GM19467 (cell line): ENCODE data around the gene ID3.
"Not testable (repeated sequence)": the region's sequence is repeated elsewhere in the genome, so short reads cannot be mapped to it uniquely, and the experiment has no call there.

Source experiments
- ATAC-seq: cut with Tn5 transposase; IDR thresholded peaks from one replicate; pipeline ENCODE4 v1.9.1; 2021; ENCODE audit warnings: mild to moderate bottlenecking, moderate library complexity; ENCODE audit not compliant: unreplicated experiment

ID3 gene

DNA sequence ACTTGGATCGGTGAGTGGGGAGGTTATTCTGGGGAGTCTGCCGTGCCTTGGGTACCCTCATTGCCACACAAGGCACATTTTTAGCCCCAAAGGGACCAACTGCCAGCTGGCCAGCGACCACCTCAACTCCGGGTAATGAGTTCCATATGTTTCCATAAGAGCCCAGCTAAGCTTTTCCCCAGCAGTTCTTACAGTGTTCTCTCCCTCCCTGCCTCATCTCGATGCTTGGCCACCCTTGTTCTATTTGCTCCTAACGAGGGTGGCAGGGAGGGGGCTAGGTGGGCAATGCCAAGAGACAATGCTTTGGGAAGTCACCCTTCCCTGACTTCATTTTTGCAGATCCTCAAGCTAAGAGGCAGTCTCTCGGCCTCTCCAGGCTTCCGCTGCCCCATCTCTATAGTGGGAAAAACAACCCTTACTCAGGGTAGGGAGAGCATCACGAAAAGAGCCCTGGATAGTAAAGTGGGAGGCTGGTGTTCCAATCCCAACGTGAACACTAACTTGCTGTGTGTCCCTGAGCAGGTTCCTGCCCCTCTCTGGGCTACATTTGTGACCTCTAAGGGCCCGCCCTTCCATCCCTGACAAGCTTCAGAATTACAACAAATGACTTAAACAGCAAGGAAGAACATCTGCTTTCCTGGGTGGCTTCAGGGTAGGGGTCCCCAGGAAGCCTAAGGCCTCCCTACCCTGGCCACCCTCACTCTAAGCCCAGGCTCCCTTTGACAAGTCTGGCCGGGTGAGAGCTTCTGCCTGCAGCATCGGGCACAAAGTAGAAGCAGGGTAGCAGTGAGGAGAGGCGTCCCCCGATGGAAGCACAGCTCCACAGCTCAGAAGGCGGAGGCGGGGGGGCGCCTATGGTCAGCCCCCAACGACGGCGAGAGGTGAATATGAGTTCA, 5.8 kb downstream of the ID3 start:
- no peak for ATAC-seq

DNA sequence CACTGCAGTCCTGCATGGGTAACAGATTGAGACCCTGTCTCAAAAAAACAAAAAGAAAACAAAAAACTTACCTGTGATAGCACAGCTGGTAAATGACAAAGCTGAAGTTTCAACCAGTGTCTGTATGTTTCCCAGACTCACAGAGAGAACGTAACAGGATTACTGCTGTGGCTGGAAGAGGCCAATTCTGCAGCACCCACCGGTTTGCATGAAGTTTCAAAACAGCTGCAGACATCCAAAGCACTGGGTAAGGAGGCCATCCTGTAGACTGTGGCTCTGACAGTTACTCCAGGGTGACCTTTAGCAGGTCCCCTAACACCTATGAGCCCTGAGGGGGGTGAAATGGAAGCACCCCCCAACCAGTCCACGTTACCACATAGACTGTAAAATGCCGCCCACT, 7.5 kb downstream of the ID3 start:
- no peak for ATAC-seq

DNA sequence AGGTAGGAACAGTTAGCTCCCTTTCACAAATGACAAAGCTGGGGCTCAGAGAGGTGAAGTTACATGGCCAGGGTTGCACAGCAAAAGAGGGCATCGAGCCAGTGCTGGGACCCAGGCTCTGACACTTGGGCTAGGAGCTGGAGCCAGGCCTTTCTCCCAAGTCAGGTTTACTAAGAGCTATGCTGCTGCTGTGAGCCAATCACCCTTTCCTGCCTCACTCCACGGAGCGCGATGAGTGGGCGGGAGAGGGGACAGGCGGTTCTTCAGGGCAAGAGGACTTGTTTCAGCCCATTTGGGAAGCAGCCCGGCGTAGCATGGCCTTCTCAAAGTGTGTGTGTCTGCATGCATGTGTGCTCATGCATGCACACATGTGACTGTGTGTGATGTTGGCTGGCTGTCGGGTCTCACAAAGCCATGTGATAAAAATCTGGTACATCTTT, 10.6 kb downstream of the ID3 start:
- no peak for ATAC-seq

DNA sequence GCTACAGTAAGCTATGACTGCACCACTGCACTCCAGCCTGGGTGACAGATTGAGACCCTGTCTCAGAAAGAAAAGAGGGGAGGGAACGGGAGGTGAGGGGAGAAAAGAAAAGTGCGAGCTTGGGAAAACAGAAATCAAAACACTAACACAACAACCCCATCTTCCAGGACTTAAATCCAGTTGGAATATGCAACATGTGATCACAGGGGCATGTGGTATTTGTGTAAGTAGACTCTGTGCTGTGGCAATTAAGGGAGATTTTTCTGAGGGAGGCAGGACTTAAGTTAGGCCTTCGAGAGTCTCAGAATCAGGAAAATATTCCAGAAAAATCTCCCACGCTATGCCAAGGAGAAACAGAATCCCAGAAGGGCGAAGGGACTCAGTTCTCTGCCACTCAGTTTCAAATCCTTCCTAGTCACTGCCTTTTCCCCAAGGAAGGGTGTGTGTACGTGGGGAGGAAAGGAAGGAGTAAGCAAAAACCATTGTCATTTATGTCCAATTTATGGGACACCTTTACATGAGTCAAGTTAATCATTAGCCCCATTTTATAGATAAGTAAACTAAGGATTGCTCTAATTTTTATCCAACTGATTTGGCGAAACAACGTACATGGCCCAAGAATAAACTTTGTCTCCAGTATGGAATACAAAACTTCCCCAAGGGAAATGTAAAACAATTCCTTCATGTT, 12.3 kb downstream of the ID3 start:
- no peak for ATAC-seq

DNA sequence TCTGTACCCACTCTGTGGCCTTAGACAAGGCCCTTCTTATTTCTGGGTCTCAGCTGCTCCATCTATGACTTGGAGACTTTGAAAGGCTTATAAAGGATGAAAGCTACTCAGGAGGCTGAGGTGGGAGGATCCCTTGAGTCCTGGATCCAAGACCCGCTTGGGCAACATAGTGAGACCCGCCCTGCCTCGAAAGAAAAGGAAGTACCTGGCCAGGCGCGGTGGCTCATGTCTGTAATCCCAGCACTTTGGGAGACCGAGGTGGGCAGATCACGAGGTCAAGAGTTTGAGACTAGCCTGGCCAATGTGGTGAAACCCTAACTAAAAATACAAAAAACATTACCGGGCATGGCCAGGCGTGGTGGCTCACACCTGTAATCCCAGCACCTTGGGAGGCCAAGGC, 13.4 kb downstream of the ID3 start:
- ATAC-seq = no peak

DNA sequence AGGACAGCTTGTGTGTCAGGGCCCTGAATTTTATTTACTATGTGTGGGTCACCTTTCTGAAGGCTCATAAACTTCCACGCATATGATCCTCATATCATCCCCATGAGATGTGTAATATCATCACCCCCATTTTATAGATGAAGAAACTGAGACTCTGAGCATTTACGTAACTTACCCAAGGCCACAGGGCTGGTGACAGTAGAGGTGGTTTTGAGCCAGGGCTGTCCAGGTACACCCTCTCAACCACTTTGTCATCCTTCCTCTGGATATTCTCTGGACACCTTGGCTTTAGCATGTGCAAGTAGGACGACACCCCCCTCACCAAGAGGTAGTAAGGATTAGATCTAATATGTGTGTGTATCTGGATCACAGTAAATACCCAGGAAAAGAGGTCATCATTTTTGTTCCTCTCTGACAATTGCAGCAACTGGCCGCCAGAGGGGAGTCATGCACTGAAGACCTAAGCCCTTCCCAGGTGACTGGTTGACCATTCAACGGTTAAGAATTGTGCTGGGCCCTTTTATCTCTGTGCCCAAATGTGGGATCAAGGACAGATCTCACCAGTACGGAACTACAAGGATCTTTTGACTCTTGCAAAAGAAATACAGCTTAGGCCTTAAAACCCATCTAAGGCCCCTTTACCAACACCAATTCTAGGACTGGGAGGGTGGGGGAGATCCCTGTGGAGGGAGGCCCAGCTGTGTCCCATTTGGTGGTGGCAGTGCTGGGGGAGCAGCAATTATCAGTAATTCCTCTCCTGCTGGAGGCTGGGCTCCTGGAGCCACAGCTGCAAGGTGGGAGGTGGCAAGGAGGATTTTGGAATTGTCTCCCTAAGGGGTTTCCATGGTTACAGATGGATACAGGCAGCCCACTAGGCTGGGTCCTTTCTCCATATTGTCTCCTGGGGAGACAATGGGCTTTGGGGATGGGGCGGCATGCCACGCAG, 14.6 kb downstream of the ID3 start:
- ATAC-seq = no peak

DNA sequence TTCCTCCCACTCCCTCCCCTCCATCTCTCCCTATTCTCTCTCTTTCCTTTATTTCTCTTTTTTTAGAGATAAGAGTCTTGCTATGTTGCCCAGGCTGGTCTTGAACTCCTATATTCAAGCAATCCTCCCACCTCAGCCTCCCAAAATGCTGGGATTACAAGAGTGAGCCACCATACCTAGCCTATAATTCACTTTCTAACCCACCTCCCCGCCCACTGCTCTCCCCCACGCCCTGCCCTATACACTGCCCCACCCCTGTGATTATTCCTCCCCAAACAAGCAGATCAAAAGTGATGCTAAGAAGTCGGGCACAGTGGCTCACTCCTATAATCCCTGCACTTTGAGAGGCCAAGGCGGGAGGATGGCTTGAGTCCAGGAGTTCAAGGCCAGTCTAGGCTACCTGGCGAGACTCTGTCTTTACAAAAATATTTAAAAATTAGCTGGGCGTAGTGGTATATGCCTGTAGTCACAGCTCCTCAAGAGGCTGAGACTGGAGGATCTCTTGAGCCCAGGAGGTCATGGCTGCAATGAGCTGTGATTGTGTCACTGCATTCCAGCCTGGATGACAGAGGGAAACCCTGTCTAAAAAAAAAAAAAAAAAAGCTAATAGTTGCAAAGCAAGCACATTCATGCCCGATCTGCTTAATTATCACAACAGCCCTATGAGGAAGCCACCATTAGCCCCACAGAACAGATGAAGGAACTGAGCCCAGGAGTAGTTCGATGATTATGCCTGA, 15.4 kb downstream of the ID3 start:
- ATAC-seq = no peak

DNA sequence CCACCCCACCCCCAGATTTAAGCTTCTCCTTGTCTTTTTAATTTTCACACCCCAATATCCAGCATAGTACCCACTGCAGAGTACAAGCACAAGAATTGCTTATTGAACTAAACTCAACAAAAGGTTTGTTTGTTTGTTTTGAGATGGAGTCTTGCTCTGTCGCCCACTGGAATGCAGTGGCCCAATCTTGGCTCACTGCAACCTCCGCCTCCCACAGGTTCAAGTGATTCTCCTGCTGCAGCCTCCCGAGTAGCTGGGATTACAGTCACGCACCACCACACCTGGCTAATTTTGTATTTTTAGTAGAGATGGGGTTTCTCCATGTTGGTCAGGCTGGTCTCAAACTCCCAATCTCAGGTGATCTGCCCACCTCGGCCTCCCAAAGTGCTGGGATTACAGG, 16.4 kb downstream of the ID3 start:
- not testable (repeated sequence) for ATAC-seq

DNA sequence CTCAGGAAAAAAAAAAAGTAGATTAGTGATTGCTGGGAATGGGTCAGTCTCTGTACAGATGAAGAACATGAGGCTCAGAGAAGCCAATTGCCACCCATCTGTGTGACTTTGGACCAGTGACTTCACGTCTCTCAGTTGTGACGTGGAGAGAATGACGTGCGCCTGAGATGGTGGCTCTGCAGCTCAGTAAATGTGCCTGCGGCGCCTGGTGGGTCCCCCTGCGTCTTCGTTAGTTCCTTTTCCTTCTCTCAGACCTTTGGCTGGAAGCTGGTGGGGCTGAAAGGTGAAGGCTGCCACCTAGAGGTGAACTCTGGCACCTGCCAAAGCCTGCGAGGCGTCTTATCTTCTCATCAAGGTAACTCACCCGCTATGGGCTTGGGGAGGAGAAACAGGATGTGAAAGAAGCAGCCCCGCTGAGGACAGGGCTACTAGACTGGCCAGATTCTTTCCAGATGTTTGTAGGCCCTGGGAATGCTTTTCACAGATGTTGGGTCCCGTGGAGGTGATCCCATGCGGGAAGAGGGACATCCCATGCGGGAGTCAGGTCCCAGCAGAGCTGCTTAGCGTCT, 19.5 kb downstream of the ID3 start:
- peak; percentile 79 for ATAC-seq

DNA sequence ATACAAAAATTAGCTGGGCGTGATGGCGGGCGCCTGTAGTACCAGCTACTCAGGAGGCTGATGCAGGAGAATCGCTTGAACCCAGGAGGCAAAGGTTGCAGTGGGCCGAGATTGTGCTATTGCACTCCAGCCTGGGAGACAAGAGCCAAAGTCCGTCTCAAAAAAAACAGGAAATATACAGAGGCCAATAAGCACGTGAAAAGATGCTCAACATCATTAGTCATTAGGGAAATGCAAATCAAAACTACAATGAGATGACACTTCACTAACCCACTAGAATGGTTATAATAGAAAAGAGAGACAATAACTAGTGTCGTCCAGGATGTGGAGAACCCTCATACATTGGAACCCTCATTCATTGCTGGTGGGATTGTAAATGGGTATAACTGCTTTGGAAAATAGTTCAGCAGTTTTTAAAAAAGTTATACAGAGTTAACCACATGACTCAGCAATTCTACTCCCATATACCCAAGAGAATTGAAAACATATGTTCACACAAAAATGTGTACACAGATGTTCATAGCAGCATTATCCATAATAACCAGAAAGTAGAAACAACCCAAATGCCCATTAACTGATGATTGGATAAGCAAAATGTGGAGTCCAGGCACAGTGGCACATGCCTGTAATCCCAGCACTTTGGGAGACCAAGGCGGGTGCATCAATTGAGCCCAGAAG, 21.9 kb downstream of the ID3 start:
- no peak for ATAC-seq

DNA sequence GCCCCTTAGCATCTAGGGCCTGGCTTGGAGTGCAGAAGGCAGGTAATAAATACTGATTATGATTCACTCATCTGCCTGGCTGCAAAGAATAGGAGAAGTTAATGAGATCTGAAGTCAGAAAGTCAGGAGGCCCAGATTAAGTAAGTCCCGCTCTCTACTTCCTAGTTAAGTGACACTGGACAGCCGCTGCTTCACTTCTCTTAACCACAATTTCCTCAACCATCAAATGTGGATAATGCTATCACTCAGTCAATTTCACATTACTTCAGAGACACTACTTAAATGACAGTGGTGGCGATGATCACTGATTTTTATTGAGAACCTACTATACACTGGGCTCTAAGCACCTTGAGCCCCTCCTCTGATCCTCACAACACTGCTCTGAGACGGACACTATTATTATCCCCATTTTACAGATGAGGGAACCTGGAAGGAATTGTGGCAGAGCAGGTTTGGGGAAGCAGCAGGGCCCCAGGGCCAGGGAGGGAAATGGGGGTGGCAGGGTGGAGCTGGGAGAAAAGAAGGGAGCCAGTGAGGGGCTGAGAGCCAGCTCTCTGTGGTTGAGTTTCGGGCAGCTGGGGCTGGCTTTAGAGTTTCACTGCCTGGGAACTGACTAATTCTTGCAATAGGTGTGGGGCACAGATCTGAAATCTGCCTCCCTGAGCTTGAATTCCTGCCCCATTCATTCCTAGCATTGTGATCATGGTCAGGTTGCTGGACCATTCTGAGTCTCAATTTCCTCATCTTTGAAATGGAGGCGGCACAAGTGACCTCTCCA, 25.9 kb downstream of the ID3 start:
- ATAC-seq = no peak

DNA sequence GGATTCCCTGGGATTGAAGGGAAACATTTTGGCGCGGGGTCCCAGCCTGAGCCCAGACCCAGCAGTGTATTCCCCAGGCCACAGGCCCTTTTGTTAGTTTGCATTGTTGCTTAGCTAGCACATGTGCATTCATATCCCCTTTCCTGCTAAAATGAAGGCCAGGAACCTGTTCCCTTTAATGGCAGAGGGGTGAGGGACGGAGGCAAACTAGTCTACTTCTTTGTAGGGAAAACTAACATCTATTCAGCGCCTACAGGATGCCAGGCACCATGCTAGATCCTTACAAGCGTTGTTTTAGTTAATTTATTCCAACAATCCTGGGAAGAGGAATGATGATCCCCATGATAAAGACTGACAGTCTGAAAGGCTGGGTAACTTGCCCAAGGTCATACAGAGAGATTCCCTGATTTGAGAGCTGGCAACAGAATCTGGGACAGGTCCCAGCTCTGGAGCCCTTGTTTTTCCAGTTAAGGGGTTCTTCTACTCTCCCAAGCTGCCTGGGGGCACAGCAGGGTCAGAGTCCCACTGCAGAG, 27.7 kb downstream of the ID3 start:
- no peak for ATAC-seq

DNA sequence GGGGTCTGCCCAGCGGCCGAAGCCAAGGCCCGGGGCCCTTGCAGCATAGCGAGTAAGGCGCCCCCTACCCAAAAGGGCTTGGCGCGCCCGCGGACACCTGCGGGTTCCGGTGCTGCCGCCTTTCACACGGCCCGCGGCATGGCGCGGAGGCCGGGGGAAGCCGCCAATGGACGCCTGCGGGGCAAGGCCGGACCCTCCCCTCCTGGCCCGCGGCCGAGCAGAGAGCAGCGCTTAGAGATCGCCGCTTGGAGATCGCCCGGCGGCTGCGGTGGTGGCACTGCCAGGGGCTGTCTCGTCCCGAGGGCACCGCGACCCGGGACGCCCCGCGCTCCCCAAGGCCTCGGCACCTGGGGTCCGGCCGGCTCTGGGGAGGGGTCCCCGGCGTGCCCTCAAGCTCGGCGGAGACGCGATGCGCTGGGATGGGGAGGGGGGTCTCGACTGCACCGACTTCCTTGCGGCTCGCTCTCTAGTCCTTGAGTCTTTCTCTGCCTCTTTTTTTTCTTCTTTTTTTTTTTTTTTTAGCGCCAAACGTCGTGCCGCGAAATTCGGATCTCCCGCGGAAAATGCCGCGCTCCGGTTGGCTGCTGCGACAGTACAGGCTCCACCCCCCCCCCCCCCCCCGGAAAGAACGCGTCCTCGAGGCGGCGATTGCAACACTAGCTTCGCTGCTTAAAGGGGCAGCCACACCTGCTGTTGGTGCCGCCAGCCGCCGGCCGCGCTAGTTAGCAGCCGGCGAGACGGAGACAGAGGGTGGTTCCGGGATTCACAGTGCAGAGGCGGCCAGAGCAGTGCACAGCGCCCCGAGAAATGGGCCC, 28.3 kb downstream of the ID3 start, which contains the start of gene E2F2:
Gene E2F2, minus strand, starts transcription at position 487 of the 815 bp plus-strand sequence. Its CDS starts 440 bp downstream, at position 47.
- no peak for ATAC-seq

DNA sequence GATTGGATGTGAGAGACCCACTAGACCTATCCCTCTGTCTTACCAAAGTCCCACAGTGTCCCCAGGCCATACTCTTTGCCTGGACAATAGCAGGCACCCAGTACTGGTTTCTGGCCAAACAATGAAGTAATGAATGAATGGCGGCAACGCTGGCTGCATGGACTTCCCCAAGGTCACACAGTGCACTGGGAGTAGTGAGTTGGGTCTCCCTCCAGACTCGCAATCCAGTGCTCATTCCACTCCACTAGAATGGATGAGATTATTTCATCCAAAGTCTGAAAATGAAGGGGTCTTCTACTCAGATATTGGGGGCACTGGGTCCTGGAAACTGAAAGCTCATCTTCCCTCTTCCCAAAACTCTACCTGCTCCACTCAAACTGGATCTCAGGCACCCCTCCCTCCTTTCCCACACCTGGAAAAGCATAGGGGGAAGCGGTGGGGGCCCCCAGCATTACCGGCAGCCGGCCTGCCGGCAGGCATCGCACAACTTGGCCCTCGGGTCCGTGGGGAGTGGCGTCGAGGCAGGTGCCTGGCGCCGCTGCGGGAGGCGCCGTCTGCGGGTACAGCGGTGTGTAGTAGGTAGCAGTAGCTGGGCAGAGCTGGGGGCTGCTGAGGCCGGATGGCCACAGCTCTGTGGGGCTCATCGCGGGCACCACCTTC, 29.1 kb downstream of the ID3 start:
- no peak for ATAC-seq

DNA sequence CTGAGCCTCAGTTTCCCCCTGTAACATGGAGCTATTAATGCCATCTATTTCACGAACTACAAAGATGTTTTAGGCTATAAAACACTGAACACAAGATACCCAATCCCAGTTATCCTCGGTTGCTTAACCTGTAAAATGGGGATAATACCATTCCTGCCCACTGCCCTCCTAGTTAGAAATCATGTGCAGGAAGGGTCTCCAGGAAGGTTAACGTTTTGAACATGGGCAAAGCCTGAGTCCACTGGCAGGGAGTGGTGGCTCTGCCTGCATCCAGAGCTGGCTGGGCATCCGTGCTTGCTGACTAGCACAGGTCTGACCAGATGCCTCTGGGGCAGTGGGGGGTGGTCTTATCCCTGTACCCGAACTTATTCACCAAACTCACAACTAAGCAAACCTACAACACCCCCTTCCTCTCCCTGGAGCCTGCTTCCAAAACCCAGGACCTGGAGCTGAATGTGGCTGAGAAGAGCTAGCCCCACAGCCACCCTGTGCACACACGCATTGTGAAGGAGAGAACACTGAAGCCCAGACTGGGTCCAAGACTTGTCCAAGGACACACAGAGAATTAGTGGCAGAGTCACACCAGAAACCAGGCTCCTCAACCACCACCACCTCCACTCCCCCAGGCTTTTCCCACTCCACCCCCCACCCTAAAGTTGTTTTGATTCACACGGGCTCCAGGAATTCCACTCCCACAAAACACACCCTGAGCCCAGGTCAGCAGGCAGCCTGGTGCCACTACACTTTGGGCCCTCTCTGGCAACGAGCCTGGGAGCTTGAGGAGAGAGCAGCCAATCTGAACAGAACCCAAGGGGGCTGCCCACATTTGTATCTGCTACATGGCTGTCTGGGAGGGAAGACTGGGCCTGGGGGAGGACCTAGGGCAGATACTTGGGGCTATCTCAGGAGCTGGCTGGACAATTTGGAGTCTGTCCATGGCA, 29.9 kb downstream of the ID3 start:
- ATAC-seq = no peak
